MCF 10A (cell line): Measurements from ENCODE around the gene ADSL. TPM values are rescaled to one million over a fixed set of nuclear protein-coding genes. Genes with fewer than 3 reads are reported as not detected.

ENCODE experiments used
- BruUV-seq: library from RNA; stranded (reverse); fragments of 400-500 nt; replicated peaks from 2 replicates; lab custom pipeline; 2021; lab: Mats Ljungman, UMichigan
- CTCF ChIA-PET: fragments of 300-600 bp; sonication (Branson Sonifier 250); formaldehyde crosslinking; extraction: SDS; loops from one replicate; lab custom pipeline; 2021; ENCODE audit warnings: antibody characterized with exemption, inconsistent platforms; lab: Yijun Ruan, JAX
- POLR2A ChIA-PET: fragments of 300-600, 350-650 bp; sonication (Branson Sonifier 250); formaldehyde crosslinking; extraction: SDS; loops from one replicate; lab custom pipeline; 2020; ENCODE audit warnings: antibody characterized with exemption, inconsistent platforms; lab: Yijun Ruan, JAX
- DNase-seq: peaks from one replicate; pipeline ENCODE4 v3.0.0-alpha.2; 2018; ENCODE audit not compliant: unreplicated experiment
- H3K27ac Mint-ChIP-seq: one replicate; pipeline ENCODE4 v1.8.0; 2022; ENCODE audit warnings: mild to moderate bottlenecking, low read depth, mixed read lengths; ENCODE audit not compliant: unreplicated experiment
- H3K27me3 Mint-ChIP-seq: one replicate; pipeline ENCODE4 v1.8.0; 2022; ENCODE audit warnings: mixed read lengths; ENCODE audit not compliant: insufficient read depth, unreplicated experiment
- H3K36me3 Mint-ChIP-seq: one replicate; pipeline ENCODE4 v1.8.0; 2022; ENCODE audit warnings: mild to moderate bottlenecking, moderate library complexity, mixed read lengths; ENCODE audit not compliant: insufficient read depth, unreplicated experiment
- H3K4me1 Mint-ChIP-seq: one replicate; pipeline ENCODE4 v1.8.0; 2022; ENCODE audit warnings: mixed read lengths; ENCODE audit not compliant: insufficient read depth, unreplicated experiment
- H3K4me3 Mint-ChIP-seq: one replicate; pipeline ENCODE4 v1.8.0; 2022; ENCODE audit warnings: mild to moderate bottlenecking, moderate library complexity, mixed read lengths; ENCODE audit not compliant: unreplicated experiment
- H3K9me3 Mint-ChIP-seq: one replicate; pipeline ENCODE4 v1.8.0; 2022; ENCODE audit warnings: mixed read lengths; ENCODE audit not compliant: unreplicated experiment
- CTCF ChIP-seq: fragments of 200-600 bp; IDR thresholded peaks from one replicate; pipeline ENCODE4 v1.8.0; 2022; ENCODE audit warnings: antibody characterized with exemption, mild to moderate bottlenecking; ENCODE audit not compliant: unreplicated experiment
- intact Hi-C: fragments of 100-400 bp; cut with micrococcal nuclease; formaldehyde crosslinking; loops from 2 replicates; pipeline ENCODE4 v1.14.1; 2022
- total RNA-seq: library from RNA; stranded (reverse); gene quantifications from 2 replicates; pipeline ENCODE4 v1.2.3, GENCODE V29; 2022

The ADSL gene
- total RNA-seq, 1 experiment from 2014 or later = 129 TPM

GRCh38 chr22:40418366-40419201 lies 72.3 kb downstream of the ADSL start:
- intact Hi-C loops = no loop called here
- TF ChIP-seq CTCF = no peak
- BruUV-seq = TSS peak; percentile 40
- Mint-ChIP-seq H3K36me3 (peaks cover 74% of the 10 kb centered on the region), H3K4me3 (no peak overlapping the region), H3K27me3 (no peaks in the 10 kb centered on the region), H3K4me1 (peaks cover 28% of the 10 kb centered on the region), H3K27ac (no peak overlapping the region), H3K9me3 (no peaks in the 10 kb centered on the region)
- DNase-seq = no peak
- ChIA-PET POLR2A (interaction anchor here (0.6 to 1.2 kb wide), 2 partner anchors 14 to 34 kb away, joined by 3 to 7 read pairs; no protein-coding TSS in a partner anchor), CTCF (no interaction called here)

- Mint-ChIP-seq H3K36me3 (peaks cover 69% of the 10 kb centered on the region), H3K27me3 (no peaks in the 10 kb centered on the region), H3K9me3 (no peaks in the 10 kb centered on the region), H3K27ac (no peak overlapping the region), H3K4me1 (peaks cover 23% of the 10 kb centered on the region), H3K4me3 (no peak overlapping the region)
- CTCF ChIA-PET = interaction anchor here (0.5 to 0.7 kb wide), 3 partner anchors 19 to 230 kb away, joined by 3 to 7 read pairs (median 6); no protein-coding TSS in a partner anchor
- POLR2A ChIA-PET = interaction anchor here (1.0 to 1.2 kb wide), 2 partner anchors 13 kb away, joined by 4 to 7 read pairs; no protein-coding TSS in a partner anchor
- no peak for DNase-seq
- TF ChIP-seq CTCF = no peak
- no TSS peak for BruUV-seq
- intact Hi-C loops = no loop called here
Measured at GRCh38 chr22:40419718-40420117, 73.4 kb downstream of the ADSL start.

- DNase-seq = no peak
- no peak overlapping the region for H3K4me3 Mint-ChIP-seq
- no TSS peak for BruUV-seq
- no peaks in the 10 kb centered on the region for H3K9me3 Mint-ChIP-seq
- ChIA-PET CTCF (interaction anchor here (0.5 to 0.6 kb wide), 3 partner anchors 19 to 297 kb away, joined by 4 to 7 read pairs (median 4); no protein-coding TSS in a partner anchor), POLR2A (interaction anchor here (1.0 to 1.4 kb wide), 2 partner anchors 9 to 14 kb away, joined by 3 to 4 read pairs; no protein-coding TSS in a partner anchor)
- H3K27ac Mint-ChIP-seq = no peak overlapping the region
- H3K36me3 Mint-ChIP-seq = peaks cover 66% of the 10 kb centered on the region
- TF ChIP-seq CTCF = no peak
- H3K4me1 Mint-ChIP-seq = peaks cover 15% of the 10 kb centered on the region
- intact Hi-C loops = no loop called here
- H3K27me3 Mint-ChIP-seq = no peaks in the 10 kb centered on the region
Measured at GRCh38 chr22:40420341-40421081, 74.2 kb downstream of the ADSL start.

- CTCF ChIA-PET = interaction anchor here (0.7 to 0.8 kb wide), 2 partner anchors 16 to 26 kb away, joined by 3 to 4 read pairs; no protein-coding TSS in a partner anchor
- POLR2A ChIA-PET = interaction anchor here (1.4 kb wide), 1 partner anchor 9 kb away, joined by 3 read pairs; no protein-coding TSS in a partner anchor
- intact Hi-C loops = no loop called here
- H3K36me3 Mint-ChIP-seq = peaks cover 64% of the 10 kb centered on the region
- no TSS peak for BruUV-seq
- H3K4me3 Mint-ChIP-seq = no peak overlapping the region
- H3K4me1 Mint-ChIP-seq = peaks cover 11% of the 10 kb centered on the region
- DNase-seq = no peak
- no peak for TF ChIP-seq CTCF
- no peak overlapping the region for H3K27ac Mint-ChIP-seq
- H3K27me3 Mint-ChIP-seq = no peaks in the 10 kb centered on the region
- no peaks in the 10 kb centered on the region for H3K9me3 Mint-ChIP-seq
Measured at GRCh38 chr22:40421082-40421350, 74.7 kb downstream of the ADSL start.
